Gastroesophageal sphincter (tissue), 3 donors: Measurements from ENCODE around the gene SRGN.

Experiments
- EP300 ChIP-seq: sonication (generic); formaldehyde crosslinking; IDR thresholded peaks from one replicate; pipeline ENCODE4 v1.6.1; 2017; ENCODE audit warnings: antibody characterized with exemption, mild to moderate bottlenecking
- POLR2A ChIP-seq, 2 donors: fragments of 450-650 bp; IDR thresholded peaks; one replicate each; pipeline ENCODE4 v1.6.1; 2017; ENCODE audit warnings: antibody characterized with exemption in 2 of 2, mild to moderate bottlenecking in 2 of 2, moderate library complexity in 1 of 2
- POLR2AphosphoS5 ChIP-seq: sonication (generic); formaldehyde crosslinking; IDR thresholded peaks from one replicate; pipeline ENCODE4 v1.6.1; 2017; ENCODE audit warnings: antibody characterized with exemption
- TF ChIP-seq, protein P1 (sequence below), 4 experiments: fragments of 200-600 bp in 2 of 4; fragments of 450-650 bp in 2 of 4; sonication (generic) in 1 of 4; IDR thresholded peaks; one replicate each; pipeline ENCODE4 v1.5.1; 2017 to 2019; ENCODE audit warnings: antibody characterized with exemption in 4 of 4, mild to moderate bottlenecking in 2 of 4, moderate library complexity in 2 of 4

DNA sequence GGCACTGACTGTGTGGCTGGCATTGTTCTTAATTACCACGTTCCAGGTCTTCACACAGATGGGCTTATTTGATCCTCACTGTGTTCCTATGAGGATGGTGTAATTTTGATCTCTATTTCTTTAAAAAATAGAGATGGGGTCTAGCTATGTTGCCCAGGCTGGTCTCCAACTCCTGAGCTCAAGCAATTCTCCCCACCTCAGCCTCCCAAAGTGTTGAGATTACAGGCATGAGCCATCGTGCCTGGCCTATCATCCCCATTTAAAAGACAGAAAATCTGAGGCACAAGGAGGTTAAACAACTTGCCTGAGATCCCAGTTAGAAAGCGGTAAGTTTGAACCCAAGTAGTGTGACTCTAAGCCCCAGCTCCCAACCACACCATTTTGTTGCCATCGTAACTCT, 17.0 kb upstream of the SRGN start:
- TF ChIP-seq, protein P1, sequence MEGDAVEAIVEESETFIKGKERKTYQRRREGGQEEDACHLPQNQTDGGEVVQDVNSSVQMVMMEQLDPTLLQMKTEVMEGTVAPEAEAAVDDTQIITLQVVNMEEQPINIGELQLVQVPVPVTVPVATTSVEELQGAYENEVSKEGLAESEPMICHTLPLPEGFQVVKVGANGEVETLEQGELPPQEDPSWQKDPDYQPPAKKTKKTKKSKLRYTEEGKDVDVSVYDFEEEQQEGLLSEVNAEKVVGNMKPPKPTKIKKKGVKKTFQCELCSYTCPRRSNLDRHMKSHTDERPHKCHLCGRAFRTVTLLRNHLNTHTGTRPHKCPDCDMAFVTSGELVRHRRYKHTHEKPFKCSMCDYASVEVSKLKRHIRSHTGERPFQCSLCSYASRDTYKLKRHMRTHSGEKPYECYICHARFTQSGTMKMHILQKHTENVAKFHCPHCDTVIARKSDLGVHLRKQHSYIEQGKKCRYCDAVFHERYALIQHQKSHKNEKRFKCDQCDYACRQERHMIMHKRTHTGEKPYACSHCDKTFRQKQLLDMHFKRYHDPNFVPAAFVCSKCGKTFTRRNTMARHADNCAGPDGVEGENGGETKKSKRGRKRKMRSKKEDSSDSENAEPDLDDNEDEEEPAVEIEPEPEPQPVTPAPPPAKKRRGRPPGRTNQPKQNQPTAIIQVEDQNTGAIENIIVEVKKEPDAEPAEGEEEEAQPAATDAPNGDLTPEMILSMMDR (IDR thresholded peaks at IDR 0.05) = no peak
- no peak for TF ChIP-seq POLR2A (IDR thresholded peaks at IDR 0.05)
- no peak for TF ChIP-seq POLR2AphosphoS5
- no peak for TF ChIP-seq EP300
